Measurements from ENCODE around the gene ACAA1.
"Not testable (repeated sequence)": the region's sequence is repeated elsewhere in the genome, so short reads cannot be mapped to it uniquely, and the experiment has no call there.

The ACAA1 gene, protein sequence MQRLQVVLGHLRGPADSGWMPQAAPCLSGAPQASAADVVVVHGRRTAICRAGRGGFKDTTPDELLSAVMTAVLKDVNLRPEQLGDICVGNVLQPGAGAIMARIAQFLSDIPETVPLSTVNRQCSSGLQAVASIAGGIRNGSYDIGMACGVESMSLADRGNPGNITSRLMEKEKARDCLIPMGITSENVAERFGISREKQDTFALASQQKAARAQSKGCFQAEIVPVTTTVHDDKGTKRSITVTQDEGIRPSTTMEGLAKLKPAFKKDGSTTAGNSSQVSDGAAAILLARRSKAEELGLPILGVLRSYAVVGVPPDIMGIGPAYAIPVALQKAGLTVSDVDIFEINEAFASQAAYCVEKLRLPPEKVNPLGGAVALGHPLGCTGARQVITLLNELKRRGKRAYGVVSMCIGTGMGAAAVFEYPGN

GRCh38 chr3:38136777-38137614 is at the start of gene ACAA1:
TSS of gene ACAA1 (minus strand) at chr3:38137127. CDS start at chr3:38137035, 92 bp downstream.
- DNase-seq (ENCODE audit: low read depth, low spot score), result peak; percentile 100

DNA sequence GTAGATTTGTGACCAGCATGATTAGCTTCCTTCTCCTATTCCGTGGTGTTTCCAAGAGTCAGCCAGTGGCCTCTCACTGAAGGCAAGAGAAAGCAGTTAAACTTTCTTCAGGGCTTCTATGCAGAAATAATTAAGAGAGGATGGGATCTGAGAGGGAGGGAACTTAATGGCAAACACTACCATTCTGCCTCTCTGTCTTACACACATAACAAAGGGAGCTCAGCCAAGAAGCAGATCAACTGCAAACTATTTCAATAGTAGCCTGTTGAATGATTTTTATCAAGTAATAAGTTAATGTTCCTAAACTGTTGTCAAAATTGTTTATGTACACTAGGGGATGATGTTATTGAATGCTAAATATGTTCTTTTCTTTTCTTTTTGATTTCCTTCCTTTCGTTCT is 40.3 kb upstream of the ACAA1 start:
- DNase-seq (ENCODE audit: low read depth, low spot score), result no peak

- no peak for DNase-seq (ENCODE audit: low read depth, low spot score)
Measured at GRCh38 chr3:38173834-38174418, 37.0 kb upstream of the ACAA1 start.

DNA sequence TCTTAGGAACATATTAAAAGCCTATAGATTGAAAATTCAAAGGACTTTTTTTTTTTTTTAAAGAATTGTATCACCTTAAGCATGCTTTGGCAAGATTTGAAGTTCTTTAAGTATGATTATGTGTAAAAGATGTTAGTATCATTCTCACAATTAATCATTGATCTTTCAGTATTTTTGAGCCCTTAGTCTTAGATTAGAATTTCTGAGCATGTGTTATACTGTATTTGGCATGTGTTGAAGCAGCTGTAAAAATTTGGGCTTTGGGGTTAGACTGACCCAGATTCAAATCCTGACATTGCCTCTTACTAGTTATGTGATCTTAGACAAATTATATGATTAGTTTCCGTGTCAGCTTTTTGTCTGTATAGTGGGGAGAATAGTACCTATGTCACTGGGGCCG is 34.7 kb upstream of the ACAA1 start:
- DNase-seq (ENCODE audit: low read depth, low spot score), result no peak

DNA sequence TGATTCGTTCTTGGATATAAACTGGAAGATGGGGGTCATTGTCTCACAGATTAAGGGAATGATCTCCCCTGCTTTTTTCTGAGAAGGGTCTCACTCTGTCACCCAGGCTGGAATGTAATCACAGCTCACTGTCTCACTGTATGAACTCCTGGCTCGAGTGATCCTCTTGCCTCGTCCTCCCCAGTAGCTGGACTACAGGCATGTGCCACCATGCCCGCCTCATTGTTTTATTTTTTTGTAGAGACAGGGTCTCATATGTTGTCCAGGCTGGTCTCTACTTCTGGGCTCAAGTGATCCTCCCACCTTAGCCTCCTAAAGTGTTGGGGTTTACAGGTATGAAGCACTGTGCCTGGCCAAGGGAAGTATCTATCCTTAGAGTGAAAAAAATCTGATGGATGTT is 33.8 kb upstream of the ACAA1 start:
- no peak for DNase-seq (ENCODE audit: low read depth, low spot score)

DNA sequence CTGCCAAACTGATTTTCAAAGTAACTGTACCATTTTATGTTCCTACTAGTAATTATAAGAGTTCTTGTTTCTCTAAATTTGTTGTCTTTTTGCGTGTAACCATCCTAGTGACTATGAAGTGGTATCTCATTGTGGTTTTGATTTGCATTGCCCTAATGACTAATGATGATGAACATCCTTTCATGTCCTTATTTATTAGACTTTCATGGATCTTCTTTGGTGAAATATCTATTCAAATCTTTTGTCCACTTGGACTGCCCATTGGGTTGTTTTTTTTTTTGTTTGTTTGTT is 32.0 kb upstream of the ACAA1 start:
- DNase-seq (ENCODE audit: low read depth, low spot score), result no peak

- DNase-seq (ENCODE audit: low read depth, low spot score), result no peak
Measured at GRCh38 chr3:38168151-38169026, 31.5 kb upstream of the ACAA1 start.

DNA sequence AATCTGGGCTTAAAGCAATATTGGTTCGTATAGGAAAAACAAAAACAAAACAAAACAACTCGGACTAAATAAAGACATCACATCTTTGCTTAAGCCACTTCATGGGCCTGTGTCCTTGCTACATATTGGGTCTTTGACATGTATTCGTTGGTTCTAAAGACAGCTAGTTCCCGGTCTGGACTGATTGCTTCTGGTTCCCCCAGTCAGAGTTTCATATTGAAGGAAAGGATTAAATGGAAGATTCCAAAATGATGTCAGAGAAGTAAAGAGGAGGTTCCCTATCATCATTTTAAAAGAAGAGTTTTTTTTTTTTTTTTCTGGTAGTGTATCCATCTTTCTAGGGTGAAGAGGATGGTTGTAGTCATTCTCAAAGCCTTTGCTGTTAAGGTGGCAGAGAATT is 30.7 kb upstream of the ACAA1 start:
- no peak for DNase-seq (ENCODE audit: low read depth, low spot score)

- peak; percentile 37 for DNase-seq (ENCODE audit: low read depth, low spot score)
Measured at GRCh38 chr3:38165722-38166387, 28.9 kb upstream of the ACAA1 start.

GRCh38 chr3:38164952-38165721 is 28.2 kb upstream of the ACAA1 start, which contains the start of gene OXSR1:
TSS of gene OXSR1 (plus strand) at chr3:38165537. CDS start at chr3:38165877, 340 bp downstream.
- DNase-seq (ENCODE audit: low read depth, low spot score), result peak; percentile 100

DNA sequence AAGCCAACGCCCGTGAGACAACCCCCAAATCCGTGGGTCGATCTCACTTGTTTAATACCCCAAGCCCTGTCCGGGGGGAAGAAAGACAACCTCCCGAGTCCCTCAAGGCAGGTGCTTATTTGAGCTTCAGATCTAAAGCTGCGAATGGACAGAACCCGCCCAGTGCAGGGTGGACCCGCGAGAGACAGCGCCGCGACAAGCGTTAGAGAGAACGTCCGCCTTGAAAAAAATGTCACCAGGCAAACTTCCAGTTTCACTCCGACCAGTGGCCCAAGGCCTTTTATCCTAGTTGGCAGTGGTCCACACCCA is 27.7 kb upstream of the ACAA1 start:
- DNase-seq (ENCODE audit: low read depth, low spot score), result no peak

GRCh38 chr3:38163841-38164642 is 27.1 kb upstream of the ACAA1 start:
- no peak for DNase-seq (ENCODE audit: low read depth, low spot score)

GRCh38 chr3:38163117-38163840 is 26.4 kb upstream of the ACAA1 start:
- DNase-seq (ENCODE audit: low read depth, low spot score), result peak; percentile 21

- not testable (repeated sequence) for DNase-seq (ENCODE audit: low read depth, low spot score)
Measured at GRCh38 chr3:38160704-38161103, 23.8 kb upstream of the ACAA1 start.

DNA sequence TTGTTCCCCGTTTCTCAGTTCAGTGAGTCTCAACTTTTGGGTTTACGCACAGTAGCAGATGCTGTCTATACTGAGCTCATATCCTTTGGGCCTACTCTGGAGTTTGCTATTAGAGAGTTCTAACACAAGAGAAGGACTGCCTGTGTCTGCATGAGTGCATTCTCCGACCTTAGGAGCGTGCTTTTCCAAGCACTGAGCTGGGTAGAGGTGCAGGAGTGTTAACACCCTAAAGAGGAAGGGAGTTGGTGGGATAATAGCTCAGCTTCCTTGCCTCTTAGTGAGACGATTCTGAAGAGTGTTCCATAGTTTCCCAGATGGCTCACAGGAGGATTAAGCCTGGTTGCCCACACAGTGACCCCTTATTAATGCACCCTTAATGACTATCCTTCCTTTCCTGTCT is 21.5 kb upstream of the ACAA1 start:
- DNase-seq (ENCODE audit: low read depth, low spot score), result no peak

DNA sequence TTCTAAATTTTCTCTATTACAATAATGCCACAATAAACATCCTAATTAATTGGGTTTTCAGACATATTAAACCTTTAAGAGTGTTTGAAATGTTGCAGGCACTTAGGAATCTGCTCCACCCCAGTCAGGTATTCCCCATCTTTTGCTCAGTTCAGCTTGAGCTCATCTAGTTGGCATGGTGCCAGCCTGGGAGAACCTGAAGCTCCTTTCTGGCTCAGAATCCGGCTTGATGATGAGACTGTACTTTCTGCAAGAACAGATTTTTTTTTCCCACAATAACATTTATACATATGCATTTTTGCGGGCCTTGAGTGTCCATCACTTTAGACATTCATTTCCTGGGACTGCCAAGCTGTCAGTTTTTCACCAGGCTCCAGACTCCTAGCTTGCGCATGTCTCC is 20.7 kb upstream of the ACAA1 start:
- no peak for DNase-seq (ENCODE audit: low read depth, low spot score)

- DNase-seq (ENCODE audit: low read depth, low spot score), result no peak
Measured at GRCh38 chr3:38157117-38157516, 20.2 kb upstream of the ACAA1 start.

- no peak for DNase-seq (ENCODE audit: low read depth, low spot score)
Measured at GRCh38 chr3:38155825-38156224, 18.9 kb upstream of the ACAA1 start.
